DOHH2 (cell line): ENCODE results near the gene KDM6A.

Experiments used
- EZH2phosphoT487 ChIP-seq: fragments of 200-600 bp; sonication (generic); IDR thresholded peaks from 2 replicates; pipeline ENCODE4 v1.6.1; 2017; ENCODE audit warnings: borderline replicate concordance, mild to moderate bottlenecking, antibody characterized with exemption, low read length, moderate library complexity, mixed read lengths
- TF ChIP-seq, protein P1 (sequence below): fragments of 200-600 bp; sonication (generic); IDR thresholded peaks from one replicate; pipeline ENCODE4 v1.5.1; 2014; ENCODE audit warnings: antibody characterized with exemption, mild to moderate bottlenecking, low read depth, low read length; ENCODE audit not compliant: poor library complexity, severe bottlenecking

DNA sequence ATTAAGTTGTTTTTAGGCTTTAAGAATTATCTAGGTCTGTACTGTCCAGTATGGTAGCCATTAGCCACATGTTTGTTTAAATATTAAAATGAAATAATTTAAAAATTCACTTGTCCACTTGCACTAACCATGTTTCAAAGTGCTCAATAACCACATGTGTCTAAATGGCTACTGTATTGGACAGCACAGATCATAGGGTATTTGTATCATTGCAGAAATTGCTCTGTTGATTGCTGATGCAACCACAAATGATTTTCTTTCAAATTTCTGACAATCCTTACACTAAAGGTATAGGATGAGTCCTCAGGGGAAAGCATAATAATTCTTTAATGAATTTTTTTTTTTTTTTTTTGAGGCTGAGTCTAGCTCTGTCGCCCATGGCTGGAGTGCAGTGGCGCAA is 84.9 kb downstream of the KDM6A start:
- TF ChIP-seq, protein P1, sequence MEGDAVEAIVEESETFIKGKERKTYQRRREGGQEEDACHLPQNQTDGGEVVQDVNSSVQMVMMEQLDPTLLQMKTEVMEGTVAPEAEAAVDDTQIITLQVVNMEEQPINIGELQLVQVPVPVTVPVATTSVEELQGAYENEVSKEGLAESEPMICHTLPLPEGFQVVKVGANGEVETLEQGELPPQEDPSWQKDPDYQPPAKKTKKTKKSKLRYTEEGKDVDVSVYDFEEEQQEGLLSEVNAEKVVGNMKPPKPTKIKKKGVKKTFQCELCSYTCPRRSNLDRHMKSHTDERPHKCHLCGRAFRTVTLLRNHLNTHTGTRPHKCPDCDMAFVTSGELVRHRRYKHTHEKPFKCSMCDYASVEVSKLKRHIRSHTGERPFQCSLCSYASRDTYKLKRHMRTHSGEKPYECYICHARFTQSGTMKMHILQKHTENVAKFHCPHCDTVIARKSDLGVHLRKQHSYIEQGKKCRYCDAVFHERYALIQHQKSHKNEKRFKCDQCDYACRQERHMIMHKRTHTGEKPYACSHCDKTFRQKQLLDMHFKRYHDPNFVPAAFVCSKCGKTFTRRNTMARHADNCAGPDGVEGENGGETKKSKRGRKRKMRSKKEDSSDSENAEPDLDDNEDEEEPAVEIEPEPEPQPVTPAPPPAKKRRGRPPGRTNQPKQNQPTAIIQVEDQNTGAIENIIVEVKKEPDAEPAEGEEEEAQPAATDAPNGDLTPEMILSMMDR: no peak
- no peak for TF ChIP-seq EZH2phosphoT487
